A549 (cell line): Measurements from ENCODE around the gene SLC31A2. TPM values are rescaled to one million over a fixed set of nuclear protein-coding genes. Genes with fewer than 3 reads are reported as not detected.
"Not testable (repeated sequence)": the region's sequence is repeated elsewhere in the genome, so short reads cannot be mapped to it uniquely, and the experiment has no call there.

Experiments used
- ATAC-seq, 2 experiments: fragments of 200-7000 bp in 1 of 2; fragments of >200 bp in 1 of 2; cut with Nextera tagmentation in 1 of 2; cut with Tn5 transposase in 1 of 2; 3 replicates each; pipeline versions ENCODE4 v1.8.0 to v1.9.1; 2018 to 2020; ENCODE audit warnings: mild to moderate bottlenecking in 1 of 2, moderate library complexity in 1 of 2
- CTCF ChIA-PET: fragments of 300-600 bp; sonication (Branson Sonifier 250); formaldehyde crosslinking; extraction: SDS; loops from one replicate; lab custom pipeline; 2021; ENCODE audit warnings: antibody characterized with exemption, inconsistent platforms; lab: Yijun Ruan, JAX
- POLR2A ChIA-PET: fragments of 350-600 bp; formaldehyde crosslinking; extraction: SDS; loops from one replicate; lab custom pipeline; 2021; ENCODE audit warnings: antibody characterized with exemption, inconsistent platforms; lab: Yijun Ruan, JAX
- DNase-seq, 2 experiments: peaks; one replicate each; pipeline versions ENCODE4 v3.0.0 to v3.0.0-alpha.2; 2011 to 2016; ENCODE audit warnings: low read depth in 1 of 2, low spot score in 1 of 2
- FAIRE-seq: peaks from 2 replicates; lab custom pipeline; 2011; peaks lifted over from hg19 to GRCh38; lab: Jason Lieb, UNC
- H3K27ac ChIP-seq, 2 experiments: fragments of >200 bp; sonication (Bioruptor Twin); formaldehyde crosslinking; 3 replicates each; pipeline ENCODE4 v1.5.1; 2016 to 2017
- H3K4me1 ChIP-seq: fragments of >200 bp; sonication (Bioruptor Twin); formaldehyde crosslinking; 3 replicates; pipeline ENCODE4 v1.6.1; 2016
- H3K4me2 ChIP-seq: fragments of >200 bp; sonication (Bioruptor Twin); formaldehyde crosslinking; 3 replicates; pipeline ENCODE4 v1.6.1; 2016
- H3K4me3 ChIP-seq: fragments of >200 bp; sonication (Bioruptor Twin); formaldehyde crosslinking; 3 replicates; pipeline ENCODE4 v1.5.1; 2016
- H3K9me3 ChIP-seq: fragments of >200 bp; sonication (Bioruptor Twin); formaldehyde crosslinking; 3 replicates; pipeline ENCODE4 v1.6.1; 2016
- CEBPB ChIP-seq, 2 experiments: fragments of >200 bp in 1 of 2; sonication (Bioruptor Twin) in 1 of 2; formaldehyde crosslinking in 1 of 2; IDR thresholded peaks; 2 replicates each; pipeline ENCODE4 v1.6.1; 2012 to 2016
- FOSL2 ChIP-seq, 2 experiments: fragments of 450-650 bp in 1 of 2; fragments of >200 bp in 1 of 2; sonication (Bioruptor Twin) in 1 of 2; formaldehyde crosslinking; IDR thresholded peaks; 2 replicates each; pipeline versions ENCODE4 v1.5.0 to v1.6.1; 2016 to 2020; ENCODE audit warnings: mild to moderate bottlenecking in 1 of 2, moderate library complexity in 1 of 2
- FOXS1 ChIP-seq: fragments of 250-450 bp; sonication (Bioruptor Pico); IDR thresholded peaks from 2 replicates; pipeline ENCODE4 v1.5.0; 2020; ENCODE audit warnings: mild to moderate bottlenecking, moderate library complexity
- GATA3 ChIP-seq: IDR thresholded peaks from 2 replicates; pipeline ENCODE4 v1.6.1; 2012; ENCODE audit warnings: borderline replicate concordance
- HDAC2 ChIP-seq: fragments of 200-600 bp; sonication (generic); IDR thresholded peaks from 2 replicates; pipeline ENCODE4 v1.6.1; 2016
- HEYL ChIP-seq: fragments of 250-450 bp; sonication (Bioruptor Pico); IDR thresholded peaks from 2 replicates; pipeline ENCODE4 v1.8.0; 2021; ENCODE audit warnings: mild to moderate bottlenecking, moderate library complexity
- HOXB5 ChIP-seq: fragments of 250-450 bp; sonication (Bioruptor Pico); IDR thresholded peaks from 2 replicates; pipeline ENCODE4 v1.5.0; 2020; ENCODE audit warnings: mild to moderate bottlenecking, moderate library complexity
- JUN ChIP-seq, 2 experiments: fragments of >200 bp; sonication (Bioruptor Twin); formaldehyde crosslinking; IDR thresholded peaks; 2 replicates in 1 of 2; 3 replicates in 1 of 2; pipeline ENCODE4 v1.6.1; 2016 to 2017
- KDM5A ChIP-seq: fragments of 200-600 bp; sonication (generic); IDR thresholded peaks from 2 replicates; pipeline ENCODE4 v1.6.1; 2016; ENCODE audit warnings: antibody characterized with exemption, mild to moderate bottlenecking
- MYC ChIP-seq: IDR thresholded peaks from 2 replicates; pipeline ENCODE4 v1.6.1; 2012; ENCODE audit warnings: mild to moderate bottlenecking, inconsistent platforms, low read length, improper control_type of control experiment, borderline replicate concordance
- NPAS2 ChIP-seq: fragments of 250-450 bp; sonication (Bioruptor Pico); IDR thresholded peaks from 2 replicates; pipeline ENCODE4 v1.8.0; 2022; ENCODE audit warnings: mild to moderate bottlenecking, moderate library complexity, borderline replicate concordance
- POLR2A ChIP-seq: IDR thresholded peaks from 2 replicates; pipeline ENCODE4 v1.6.1; 2012; ENCODE audit warnings: mild to moderate bottlenecking, low read length
- POLR2AphosphoS2 ChIP-seq: conservative IDR thresholded peaks from 2 replicates; pipeline ENCODE4 v1.6.1; 2012; ENCODE audit warnings: low read length, improper control_type of control experiment, inconsistent platforms
- SMC3 ChIP-seq: fragments of >200 bp; sonication (Bioruptor Twin); formaldehyde crosslinking; IDR thresholded peaks from 3 replicates; pipeline ENCODE4 v1.6.1; 2018; ENCODE audit warnings: inconsistent platforms
- ZC3H11A ChIP-seq: fragments of 450-650 bp; IDR thresholded peaks from 2 replicates; pipeline ENCODE4 v1.6.1; 2014; ENCODE audit warnings: antibody characterized with exemption, mild to moderate bottlenecking
- ZSCAN20 ChIP-seq: fragments of 250-450 bp; sonication (Bioruptor Pico); IDR thresholded peaks from 2 replicates; pipeline ENCODE4 v1.8.0; 2022; ENCODE audit warnings: mild to moderate bottlenecking, moderate library complexity
- WGBS: methylation state at CpG from one replicate; pipeline ENCODE4 v1.1.6; 2017; ENCODE audit errors: missing lambda C conversion rate; 5-methylcytosine and 5-hydroxymethylcytosine counted together
- polyA plus RNA-seq, 4 experiments: library from polyadenylated mRNA; depleted of rRNA in 3 of 4; stranded (reverse); fragments of >200 nt; fragmentation: RNase III in 1 of 4; extraction: RNeasy Plus Mini Kit Qiagen cat#74134 plus additional on column Dnase treatment in 1 of 4; gene quantifications; 2 replicates in 3 of 4; 3 replicates in 1 of 4; pipeline ENCODE4 v1.2.3, GENCODE V29; 2011 to 2017
- TF ChIP-seq, protein P1 (sequence below): fragments of >200 bp; sonication (Bioruptor Twin); formaldehyde crosslinking; IDR thresholded peaks from 2 replicates; pipeline ENCODE4 v1.6.1; 2016
- TF ChIP-seq, protein P2 (sequence below): fragments of 450-650 bp; IDR thresholded peaks from 2 replicates; pipeline ENCODE4 v1.6.1; 2014; ENCODE audit warnings: antibody characterized with exemption
- TF ChIP-seq, protein P3 (sequence below): fragments of 250-450 bp; sonication (Bioruptor Pico); IDR thresholded peaks from 2 replicates; pipeline ENCODE4 v1.5.0; 2020; ENCODE audit warnings: low read depth, mild to moderate bottlenecking, moderate library complexity
- TF ChIP-seq, protein P4 (sequence below): fragments of 200-600 bp; sonication (generic); IDR thresholded peaks from 2 replicates; pipeline ENCODE4 v1.6.1; 2016; ENCODE audit warnings: antibody characterized with exemption, mild to moderate bottlenecking, moderate library complexity

SLC31A2 gene
- polyA plus RNA-seq, 2 of the 4 experiments (the other 2 are of a cell fraction), result 5.8 to 5.9 TPM

DNA sequence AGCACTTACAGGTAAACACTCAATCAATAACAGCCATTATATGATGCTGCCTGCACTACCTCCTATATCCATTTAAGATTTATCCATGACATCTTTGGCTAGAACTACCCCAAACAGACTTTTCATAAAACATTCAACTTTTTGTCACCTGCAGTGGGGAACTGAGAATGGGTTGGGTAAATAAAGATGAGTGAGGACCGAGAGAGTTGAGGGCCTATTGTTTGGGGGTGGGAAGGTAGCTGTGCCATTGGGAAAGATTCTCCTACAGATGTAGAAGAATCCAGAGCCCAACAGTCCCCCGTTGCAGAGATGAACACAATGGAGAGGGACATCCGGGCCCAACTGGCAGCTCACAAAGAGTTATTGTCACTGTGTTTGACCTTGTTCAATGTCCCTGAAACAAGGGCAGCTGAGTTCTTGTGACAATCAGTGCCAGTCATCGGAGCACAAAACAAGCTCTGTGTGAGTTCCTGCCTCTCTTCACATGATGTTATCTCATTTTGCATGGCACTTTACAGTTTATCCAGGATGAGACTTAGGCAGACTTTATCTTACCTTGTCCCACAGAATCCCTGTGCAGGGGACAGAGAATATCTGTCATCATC, 11.5 kb upstream of the SLC31A2 start:
- Histone ChIP-seq H3K9me3 (0 out of 3 replicates have a peak, but pooled peaks cover 3% of the 10 kb centered on the region), H3K4me1 (no peaks in the 10 kb centered on the region), H3K4me2 (no peak overlapping the region), H3K4me3 (no peak overlapping the region), H3K27ac (no peak overlapping the region)
- FAIRE-seq (no peak), ATAC-seq (no peak), DNase-seq (no peak)
- TF ChIP-seq NPAS2 (no peak), FOXS1 (CRISPR knock-in tag) (no peak), HEYL (CRISPR knock-in tag) (no peak), HDAC2 (no peak), FOSL2 (IDR thresholded peaks at IDR 0.05) (no peak), FOSL2 (CRISPR knock-in tag; IDR thresholded peaks at IDR 0.05) (no peak), HOXB5 (no peak), ZC3H11A (no peak), SMC3 (no peak), CEBPB (IDR thresholded peaks at IDR 0.05) (no peak), JUN (IDR thresholded peaks at IDR 0.05) (no peak), ZSCAN20 (no peak)
- TF ChIP-seq, protein P1, sequence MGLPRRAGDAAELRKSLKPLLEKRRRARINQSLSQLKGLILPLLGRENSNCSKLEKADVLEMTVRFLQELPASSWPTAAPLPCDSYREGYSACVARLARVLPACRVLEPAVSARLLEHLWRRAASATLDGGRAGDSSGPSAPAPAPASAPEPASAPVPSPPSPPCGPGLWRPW, result no peak
- TF ChIP-seq, protein P2, sequence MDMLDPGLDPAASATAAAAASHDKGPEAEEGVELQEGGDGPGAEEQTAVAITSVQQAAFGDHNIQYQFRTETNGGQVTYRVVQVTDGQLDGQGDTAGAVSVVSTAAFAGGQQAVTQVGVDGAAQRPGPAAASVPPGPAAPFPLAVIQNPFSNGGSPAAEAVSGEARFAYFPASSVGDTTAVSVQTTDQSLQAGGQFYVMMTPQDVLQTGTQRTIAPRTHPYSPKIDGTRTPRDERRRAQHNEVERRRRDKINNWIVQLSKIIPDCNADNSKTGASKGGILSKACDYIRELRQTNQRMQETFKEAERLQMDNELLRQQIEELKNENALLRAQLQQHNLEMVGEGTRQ, result no peak
- TF ChIP-seq, protein P3, sequence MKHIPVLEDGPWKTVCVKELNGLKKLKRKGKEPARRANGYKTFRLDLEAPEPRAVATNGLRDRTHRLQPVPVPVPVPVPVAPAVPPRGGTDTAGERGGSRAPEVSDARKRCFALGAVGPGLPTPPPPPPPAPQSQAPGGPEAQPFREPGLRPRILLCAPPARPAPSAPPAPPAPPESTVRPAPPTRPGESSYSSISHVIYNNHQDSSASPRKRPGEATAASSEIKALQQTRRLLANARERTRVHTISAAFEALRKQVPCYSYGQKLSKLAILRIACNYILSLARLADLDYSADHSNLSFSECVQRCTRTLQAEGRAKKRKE (CRISPR knock-in tag), result no peak
- TF ChIP-seq, protein P4, sequence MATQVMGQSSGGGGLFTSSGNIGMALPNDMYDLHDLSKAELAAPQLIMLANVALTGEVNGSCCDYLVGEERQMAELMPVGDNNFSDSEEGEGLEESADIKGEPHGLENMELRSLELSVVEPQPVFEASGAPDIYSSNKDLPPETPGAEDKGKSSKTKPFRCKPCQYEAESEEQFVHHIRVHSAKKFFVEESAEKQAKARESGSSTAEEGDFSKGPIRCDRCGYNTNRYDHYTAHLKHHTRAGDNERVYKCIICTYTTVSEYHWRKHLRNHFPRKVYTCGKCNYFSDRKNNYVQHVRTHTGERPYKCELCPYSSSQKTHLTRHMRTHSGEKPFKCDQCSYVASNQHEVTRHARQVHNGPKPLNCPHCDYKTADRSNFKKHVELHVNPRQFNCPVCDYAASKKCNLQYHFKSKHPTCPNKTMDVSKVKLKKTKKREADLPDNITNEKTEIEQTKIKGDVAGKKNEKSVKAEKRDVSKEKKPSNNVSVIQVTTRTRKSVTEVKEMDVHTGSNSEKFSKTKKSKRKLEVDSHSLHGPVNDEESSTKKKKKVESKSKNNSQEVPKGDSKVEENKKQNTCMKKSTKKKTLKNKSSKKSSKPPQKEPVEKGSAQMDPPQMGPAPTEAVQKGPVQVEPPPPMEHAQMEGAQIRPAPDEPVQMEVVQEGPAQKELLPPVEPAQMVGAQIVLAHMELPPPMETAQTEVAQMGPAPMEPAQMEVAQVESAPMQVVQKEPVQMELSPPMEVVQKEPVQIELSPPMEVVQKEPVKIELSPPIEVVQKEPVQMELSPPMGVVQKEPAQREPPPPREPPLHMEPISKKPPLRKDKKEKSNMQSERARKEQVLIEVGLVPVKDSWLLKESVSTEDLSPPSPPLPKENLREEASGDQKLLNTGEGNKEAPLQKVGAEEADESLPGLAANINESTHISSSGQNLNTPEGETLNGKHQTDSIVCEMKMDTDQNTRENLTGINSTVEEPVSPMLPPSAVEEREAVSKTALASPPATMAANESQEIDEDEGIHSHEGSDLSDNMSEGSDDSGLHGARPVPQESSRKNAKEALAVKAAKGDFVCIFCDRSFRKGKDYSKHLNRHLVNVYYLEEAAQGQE, result no peak
- ChIA-PET POLR2A (no interaction called here), CTCF (interaction anchor here (2.0 kb wide), 1 partner anchor 12 kb away, joined by 6 read pairs; the partner anchor contains the start of gene SLC31A2)
- WGBS, result 17% methylated on average over 4 of the region's 4 CpGs

DNA sequence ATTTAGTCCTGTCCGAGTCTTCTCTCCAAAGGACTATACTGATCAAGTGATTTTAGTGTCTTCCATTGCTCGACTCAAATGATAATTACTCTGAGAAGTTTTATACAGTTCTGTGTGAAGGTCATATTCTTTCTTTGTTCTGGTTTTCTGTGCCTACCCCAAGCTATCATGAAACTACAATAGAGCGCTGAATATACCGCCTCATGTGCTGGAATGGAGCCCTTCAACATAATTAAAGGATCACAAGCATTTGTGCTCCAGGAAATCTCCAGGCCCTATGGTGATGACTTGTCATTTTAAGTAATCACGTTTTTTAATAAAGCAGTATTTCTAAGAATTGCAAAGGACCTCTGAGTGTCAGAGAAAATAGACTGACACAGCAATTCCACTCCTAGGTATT, 10.9 kb upstream of the SLC31A2 start:
- POLR2A ChIA-PET, result no interaction called here
- H3K4me2 ChIP-seq, result no peak overlapping the region
- FAIRE-seq (no peak), ATAC-seq (no peak), DNase-seq (no peak)
- H3K27ac ChIP-seq, result no peak overlapping the region
- H3K4me3 ChIP-seq, result no peak overlapping the region
- CTCF ChIA-PET, result interaction anchor here (2.0 kb wide), 1 partner anchor 11 kb away, joined by 6 read pairs; the partner anchor contains the start of gene SLC31A2
- TF ChIP-seq ZC3H11A, result no peak
- TF ChIP-seq POLR2AphosphoS2, result no peak
- TF ChIP-seq, protein P4, result no peak
- no peak for TF ChIP-seq MYC
- no peak for TF ChIP-seq GATA3
- TF ChIP-seq KDM5A, result no peak
- TF ChIP-seq POLR2A, result no peak
- 37% methylated on average over 5 of the region's 5 CpGs for WGBS
- no peaks in the 10 kb centered on the region for H3K4me1 ChIP-seq
- H3K9me3 ChIP-seq, result 0 out of 3 replicates have a peak, but pooled peaks cover 3% of the 10 kb centered on the region

DNA sequence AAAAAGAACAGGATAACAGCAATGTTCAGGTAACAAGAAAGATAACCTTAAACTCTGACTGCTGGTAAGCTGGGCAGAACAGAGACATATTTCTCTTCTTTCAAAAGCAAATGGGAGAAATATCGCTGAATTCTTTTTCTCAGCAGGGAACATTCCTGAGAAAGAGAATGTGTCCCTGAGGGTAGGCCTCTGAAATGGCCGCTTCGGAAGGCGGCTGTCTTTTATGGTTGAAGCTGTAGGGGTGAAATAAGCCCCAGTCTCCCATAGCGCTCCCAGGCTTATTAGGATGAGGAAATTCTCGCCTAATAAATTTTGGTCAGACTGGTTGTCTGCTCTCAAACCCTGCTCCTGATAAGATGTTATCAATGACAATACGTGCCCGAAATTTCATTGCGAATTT, 9.9 kb upstream of the SLC31A2 start:
- H3K4me2 ChIP-seq, FAIRE-seq, ATAC-seq, H3K4me3 ChIP-seq, H3K9me3 ChIP-seq, H3K27ac ChIP-seq, H3K4me1 ChIP-seq, DNase-seq: not testable (repeated sequence)
- CTCF ChIA-PET, result interaction anchor here (2.0 kb wide), 1 partner anchor 10 kb away, joined by 6 read pairs; the partner anchor contains the start of gene SLC31A2
- POLR2A ChIA-PET, result interaction anchor here (0.6 kb wide), 1 partner anchor 151 kb away, joined by 3 read pairs; no protein-coding TSS in a partner anchor
- WGBS, result 64% methylated on average over 9 of the region's 9 CpGs
